ENCODE measurements around the gene CDKL4.
"Not testable (repeated sequence)": the region's sequence is repeated elsewhere in the genome, so short reads cannot be mapped to it uniquely, and the experiment has no call there.

- TF ChIP-seq, protein P1, sequence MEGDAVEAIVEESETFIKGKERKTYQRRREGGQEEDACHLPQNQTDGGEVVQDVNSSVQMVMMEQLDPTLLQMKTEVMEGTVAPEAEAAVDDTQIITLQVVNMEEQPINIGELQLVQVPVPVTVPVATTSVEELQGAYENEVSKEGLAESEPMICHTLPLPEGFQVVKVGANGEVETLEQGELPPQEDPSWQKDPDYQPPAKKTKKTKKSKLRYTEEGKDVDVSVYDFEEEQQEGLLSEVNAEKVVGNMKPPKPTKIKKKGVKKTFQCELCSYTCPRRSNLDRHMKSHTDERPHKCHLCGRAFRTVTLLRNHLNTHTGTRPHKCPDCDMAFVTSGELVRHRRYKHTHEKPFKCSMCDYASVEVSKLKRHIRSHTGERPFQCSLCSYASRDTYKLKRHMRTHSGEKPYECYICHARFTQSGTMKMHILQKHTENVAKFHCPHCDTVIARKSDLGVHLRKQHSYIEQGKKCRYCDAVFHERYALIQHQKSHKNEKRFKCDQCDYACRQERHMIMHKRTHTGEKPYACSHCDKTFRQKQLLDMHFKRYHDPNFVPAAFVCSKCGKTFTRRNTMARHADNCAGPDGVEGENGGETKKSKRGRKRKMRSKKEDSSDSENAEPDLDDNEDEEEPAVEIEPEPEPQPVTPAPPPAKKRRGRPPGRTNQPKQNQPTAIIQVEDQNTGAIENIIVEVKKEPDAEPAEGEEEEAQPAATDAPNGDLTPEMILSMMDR (IDR thresholded peaks at IDR 0.05 in 8 of 11, conservative IDR thresholded peaks at IDR 0.05 in 3 of 11) = not testable (repeated sequence)
- TF ChIP-seq POLR2A (IDR thresholded peaks at IDR 0.05) = not testable (repeated sequence)
Measured at GRCh38 chr2:39197003-39197402, 46.8 kb downstream of the CDKL4 start.

All from spleen (tissue), 7 donors.